Cardiac muscle cell (in vitro differentiated cells and primary cell): ENCODE results near the gene SH3TC1. TPM values are rescaled to one million over a fixed set of nuclear protein-coding genes. Genes with fewer than 3 reads are reported as not detected.

ENCODE experiments used
- DNase-seq, 2 donors: peaks; one replicate each; pipeline versions ENCODE4 v3.0.0 to v3.0.0-alpha.2; 2010 to 2017; ENCODE audit warnings: low read depth in 1 of 2, low spot score in 1 of 2
- H3K27ac ChIP-seq: fragments of 200-600 bp; sonication (generic); 2 replicates; pipeline ENCODE4 v1.5.1; 2016
- H3K27me3 ChIP-seq: fragments of 200-600 bp; sonication (generic); 2 replicates; pipeline ENCODE4 v1.6.0; 2016; ENCODE audit warnings: control low read depth
- H3K36me3 ChIP-seq: fragments of 200-600 bp; sonication (generic); 2 replicates; pipeline ENCODE4 v1.5.1; 2016; ENCODE audit warnings: control low read depth
- H3K4me1 ChIP-seq: fragments of 200-600 bp; sonication (generic); 2 replicates; pipeline ENCODE4 v1.8.1; 2017; ENCODE audit warnings: low read depth, mild to moderate bottlenecking, mixed run types
- H3K4me3 ChIP-seq: fragments of 200-600 bp; sonication (generic); 2 replicates; pipeline ENCODE4 v1.5.1; 2016; ENCODE audit warnings: mild to moderate bottlenecking
- H3K9me3 ChIP-seq: fragments of 200-600 bp; sonication (generic); 2 replicates; pipeline ENCODE4 v1.5.1; 2017; ENCODE audit warnings: low read depth, mild to moderate bottlenecking, control low read depth
- CTCF ChIP-seq: IDR thresholded peaks from 2 replicates; pipeline ENCODE4 v1.5.1; 2012; ENCODE audit warnings: low read depth, mild to moderate bottlenecking, low read length
- polyA plus RNA-seq: library from polyadenylated mRNA; unstranded; fragments of >200 nt; fragmentation: Nextera tagmentation; extraction: Ambion mirVana; gene quantifications from 2 replicates; pipeline ENCODE4 v1.2.1, GENCODE V29; 2016
- total RNA-seq: library from RNA; depleted of rRNA; stranded (reverse); fragments of >200 nt; gene quantifications from 2 replicates; pipeline ENCODE4 v1.2.3, GENCODE V29; 2016

SH3TC1 gene
- total and polyA plus RNA-seq, 2 experiments from 2014 or later: 0.57 to 3.8 TPM

- H3K27ac ChIP-seq: no peak overlapping the region
- no peak for DNase-seq
- H3K27me3 ChIP-seq: no peaks in the 10 kb centered on the region
- peaks cover 22% of the 10 kb centered on the region for H3K4me1 ChIP-seq
- TF ChIP-seq CTCF: no peak
- no peak overlapping the region for H3K4me3 ChIP-seq
- no peaks in the 10 kb centered on the region for H3K36me3 ChIP-seq
- no peaks in the 10 kb centered on the region for H3K9me3 ChIP-seq
Observed at GRCh38 chr4:8245884-8246833, 47.1 kb downstream of the SH3TC1 start.

- DNase-seq: peak in 1 of 2 donors; percentile 90
- H3K4me3 ChIP-seq: no peak overlapping the region
- H3K4me1 ChIP-seq: peaks cover 22% of the 10 kb centered on the region
- no peak for TF ChIP-seq CTCF
- no peak overlapping the region for H3K27ac ChIP-seq
- no peaks in the 10 kb centered on the region for H3K9me3 ChIP-seq
- H3K27me3 ChIP-seq: no peaks in the 10 kb centered on the region
- no peaks in the 10 kb centered on the region for H3K36me3 ChIP-seq
Observed at GRCh38 chr4:8247047-8247930, 48.2 kb downstream of the SH3TC1 start.

- peak in 1 of 2 donors; percentile 76 for DNase-seq
- no peaks in the 10 kb centered on the region for H3K9me3 ChIP-seq
- H3K27ac ChIP-seq: no peak overlapping the region
- H3K36me3 ChIP-seq: no peaks in the 10 kb centered on the region
- peaks cover 22% of the 10 kb centered on the region for H3K4me1 ChIP-seq
- H3K27me3 ChIP-seq: no peaks in the 10 kb centered on the region
- H3K4me3 ChIP-seq: no peak overlapping the region
- no peak for TF ChIP-seq CTCF
Observed at GRCh38 chr4:8248091-8248490, 49.0 kb downstream of the SH3TC1 start.

GRCh38 chr4:8250227-8250626 is 51.1 kb downstream of the SH3TC1 start:
- peaks cover 25% of the 10 kb centered on the region for H3K4me1 ChIP-seq
- TF ChIP-seq CTCF: no peak
- no peaks in the 10 kb centered on the region for H3K27me3 ChIP-seq
- no peaks in the 10 kb centered on the region for H3K36me3 ChIP-seq
- H3K9me3 ChIP-seq: no peaks in the 10 kb centered on the region
- H3K27ac ChIP-seq: no peak overlapping the region
- no peak overlapping the region for H3K4me3 ChIP-seq
- no peak for DNase-seq

- H3K4me1 ChIP-seq: peaks cover 25% of the 10 kb centered on the region
- H3K4me3 ChIP-seq: no peak overlapping the region
- no peaks in the 10 kb centered on the region for H3K36me3 ChIP-seq
- no peak for DNase-seq
- no peak overlapping the region for H3K27ac ChIP-seq
- H3K27me3 ChIP-seq: no peaks in the 10 kb centered on the region
- no peak for TF ChIP-seq CTCF
- H3K9me3 ChIP-seq: no peaks in the 10 kb centered on the region
Observed at GRCh38 chr4:8250637-8251036, 51.5 kb downstream of the SH3TC1 start.
